Neuron (in vitro differentiated cells): ENCODE data around the gene MFAP1.
A peak's percentile ranks its signal among the peaks of the same experiment; 100 is the strongest.
"Not testable (repeated sequence)": the region's sequence is repeated elsewhere in the genome, so short reads cannot be mapped to it uniquely, and the experiment has no call there.

Experiments
- H2AFZ ChIP-seq: one replicate; pipeline ENCODE4 v1.6.1; 2013; ENCODE audit warnings: low read depth, mild to moderate bottlenecking, inconsistent platforms, low read length, moderate library complexity
- H3K27me3 ChIP-seq: one replicate; pipeline ENCODE4 v1.6.1; 2013; ENCODE audit warnings: low read length; ENCODE audit not compliant: insufficient read depth
- H3K36me3 ChIP-seq: one replicate; pipeline ENCODE4 v1.6.1; 2013; ENCODE audit warnings: low read length; ENCODE audit not compliant: insufficient read depth
- H3K4me1 ChIP-seq: one replicate; pipeline ENCODE4 v1.6.1; 2013; ENCODE audit warnings: low read length; ENCODE audit not compliant: insufficient read depth
- H3K4me3 ChIP-seq: 2 replicates; pipeline ENCODE4 v1.5.1; 2013; ENCODE audit warnings: mild to moderate bottlenecking, low read length, moderate library complexity
- H3K9me3 ChIP-seq: one replicate; pipeline ENCODE4 v1.6.1; 2013; ENCODE audit warnings: low read length

Gene MFAP1

DNA sequence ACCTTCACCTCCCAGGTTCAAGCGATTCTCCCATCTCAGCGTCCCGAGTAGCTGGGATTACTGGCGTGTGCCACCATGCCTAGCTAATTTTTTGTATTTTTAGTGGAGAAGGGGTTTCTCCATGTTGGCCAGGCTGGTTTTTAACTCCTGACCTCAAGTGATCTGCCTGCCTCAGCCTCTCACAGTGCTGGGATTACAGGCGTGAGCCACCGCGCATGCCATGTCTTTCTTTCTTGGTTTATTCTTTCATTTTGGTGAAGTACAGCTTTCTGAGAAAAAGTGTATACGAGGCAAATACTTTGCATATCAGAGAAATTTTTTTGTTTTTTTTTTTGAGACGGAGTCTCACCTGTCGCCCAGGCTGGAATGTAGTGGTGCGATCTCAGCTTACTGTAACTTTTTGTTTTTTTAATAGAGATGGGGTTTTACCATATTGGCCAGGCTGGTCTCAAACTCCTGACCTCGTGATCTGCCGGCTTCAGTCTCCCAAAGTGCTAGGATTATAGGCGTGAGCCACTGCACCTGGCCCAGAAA is 7.1 kb upstream of the MFAP1 start:
- peaks cover 20% of the 10 kb centered on the region for H3K36me3 ChIP-seq
- not testable (repeated sequence) for H3K27me3 ChIP-seq, H2AFZ ChIP-seq, H3K4me1 ChIP-seq, H3K4me3 ChIP-seq, H3K9me3 ChIP-seq

DNA sequence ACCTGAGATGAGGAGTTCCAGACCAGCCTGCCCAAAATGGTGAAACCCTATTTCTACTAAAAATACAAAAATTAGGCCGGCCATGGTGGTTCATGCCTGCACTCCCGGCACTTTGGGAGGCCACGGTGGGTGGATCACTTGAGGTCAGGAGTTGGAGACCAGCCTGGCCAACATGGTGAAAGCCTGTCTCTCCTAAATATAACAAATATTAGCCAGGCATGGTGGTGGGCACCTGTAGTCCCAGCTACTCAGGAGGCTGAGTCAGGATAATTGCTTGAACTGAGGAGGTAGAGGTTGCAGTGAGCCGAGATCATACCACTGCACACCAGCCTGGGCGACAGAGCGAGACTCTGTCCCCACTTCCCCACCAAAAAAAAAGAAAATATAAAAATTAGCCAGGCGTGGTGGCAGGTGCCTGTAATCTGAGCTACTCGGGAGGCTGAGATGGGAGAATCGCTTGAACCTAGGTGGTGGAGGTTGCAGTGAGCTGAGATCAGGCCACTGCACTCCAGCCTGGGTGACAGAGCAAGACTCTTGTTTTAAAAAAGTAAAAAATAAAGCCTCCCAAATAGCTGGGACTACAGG is 6.3 kb upstream of the MFAP1 start:
- not testable (repeated sequence) for H3K9me3 ChIP-seq, H3K27me3 ChIP-seq, H2AFZ ChIP-seq, H3K4me3 ChIP-seq
- Histone ChIP-seq H3K4me1 (peaks cover 11% of the 10 kb centered on the region), H3K36me3 (peaks cover 14% of the 10 kb centered on the region)

DNA sequence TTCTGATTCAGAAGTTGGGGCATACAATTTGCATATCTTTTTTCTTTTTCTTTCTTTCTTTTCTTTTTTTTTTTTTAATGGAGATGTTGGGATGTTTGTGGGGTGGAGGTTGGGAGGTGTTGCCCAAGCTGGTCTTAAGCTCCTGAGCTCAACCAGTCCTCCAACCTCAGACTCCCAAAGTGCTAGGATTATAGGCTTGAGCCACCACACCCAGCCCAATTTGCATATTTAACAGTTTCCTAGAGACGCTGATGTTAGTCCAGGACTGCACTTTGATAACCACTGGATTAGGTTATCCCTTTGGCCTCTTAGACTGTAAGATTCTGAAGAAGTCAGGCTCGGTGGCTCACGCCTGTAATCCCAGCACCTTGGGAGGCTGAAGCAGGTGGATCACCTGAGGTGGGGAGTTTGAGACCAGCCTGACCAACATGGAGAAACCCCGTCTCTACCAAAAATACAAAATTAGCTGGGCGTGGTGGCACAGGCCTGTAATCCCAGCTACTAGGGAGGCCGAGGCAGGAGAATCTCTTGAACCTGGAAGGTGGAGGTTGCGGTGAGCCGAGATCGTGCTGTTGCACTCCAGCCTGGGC is 5.6 kb upstream of the MFAP1 start:
- H3K4me3 ChIP-seq, H3K36me3 ChIP-seq, H3K9me3 ChIP-seq, H3K27me3 ChIP-seq, H2AFZ ChIP-seq: not testable (repeated sequence)
- H3K4me1 ChIP-seq, result peaks cover 11% of the 10 kb centered on the region

DNA sequence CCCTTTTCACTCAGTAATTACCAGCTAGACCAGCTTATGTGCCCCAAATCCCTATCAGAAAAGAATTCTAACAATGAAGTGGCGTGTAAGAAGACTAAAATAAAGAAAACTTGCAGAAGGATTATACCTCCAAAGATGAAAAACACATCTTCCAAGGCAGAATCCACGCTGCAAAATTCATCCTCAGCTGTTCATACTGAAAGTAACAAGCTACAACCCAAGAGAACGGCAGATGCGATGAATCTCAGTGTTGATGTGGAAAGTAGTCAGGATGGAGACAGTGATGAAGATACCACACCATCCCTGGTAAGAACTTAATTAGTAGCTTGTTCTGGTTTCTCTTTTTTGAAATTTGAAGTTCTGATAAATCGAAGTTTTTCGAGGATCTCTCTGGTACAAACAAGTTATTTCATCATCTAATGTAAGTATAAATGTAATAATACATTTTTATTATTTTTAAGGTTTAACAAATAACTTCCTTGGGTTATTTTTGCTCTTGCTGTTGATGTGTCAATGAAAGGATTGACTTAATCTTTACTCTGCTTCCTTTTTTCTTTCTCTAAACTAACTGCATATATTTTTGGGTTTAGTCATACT is 3.7 kb upstream of the MFAP1 start:
- Histone ChIP-seq H2AFZ (no peak overlapping the region), H3K9me3 (no peaks in the 10 kb centered on the region), H3K27me3 (no peaks in the 10 kb centered on the region), H3K4me3 (peak overlapping the region; percentile 48), H3K4me1 (peaks cover 16% of the 10 kb centered on the region), H3K36me3 (peaks cover 9% of the 10 kb centered on the region)

DNA sequence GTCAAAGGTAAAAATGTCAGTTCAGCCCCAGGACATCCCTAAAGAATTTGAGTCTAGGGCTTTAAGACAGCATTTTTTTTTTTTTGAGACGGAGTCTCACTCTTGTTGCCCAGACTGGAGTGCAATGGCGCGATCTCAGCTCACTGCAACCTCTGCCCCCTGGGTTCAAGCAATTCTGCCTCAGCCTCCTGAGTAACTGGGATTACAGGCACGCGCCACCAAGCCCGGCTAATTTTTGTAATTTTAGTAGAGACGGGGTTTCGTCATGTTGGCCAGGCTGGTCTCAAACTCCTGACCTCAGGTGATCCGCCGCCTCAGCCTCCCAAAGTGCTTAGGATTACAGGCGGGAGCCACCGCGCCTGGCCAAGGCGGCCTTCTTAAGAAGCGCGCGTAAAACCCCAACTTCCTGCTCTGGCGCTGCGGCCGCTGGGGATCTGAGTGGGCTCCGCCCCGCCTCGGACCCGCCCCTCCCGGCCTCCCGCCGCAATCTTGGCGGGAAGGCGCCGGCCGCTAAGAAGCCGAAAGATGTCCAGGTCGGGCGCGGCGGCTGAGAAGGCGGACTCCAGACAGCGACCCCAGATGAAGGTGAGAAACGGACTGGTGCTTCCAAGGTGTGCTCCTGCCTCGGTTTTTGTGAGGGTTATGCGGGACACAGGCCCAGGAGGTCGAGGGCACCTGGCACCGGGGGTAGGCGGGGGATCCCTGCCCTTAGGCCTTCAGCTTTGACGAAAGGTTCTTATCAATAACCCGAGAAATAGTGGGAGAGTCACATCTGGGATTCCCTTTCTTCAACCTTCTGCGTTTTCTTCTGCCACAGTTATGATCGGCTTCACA is 2.2 kb upstream of the MFAP1 start, which contains the start of gene WDR76:
WDR76 (plus strand) TSS at position 495 of the 834 bp plus-strand sequence; CDS start at position 526, 31 bp downstream.
- Histone ChIP-seq H3K27me3 (no peaks in the 10 kb centered on the region), H3K9me3 (no peaks in the 10 kb centered on the region), H3K4me1 (peaks cover 16% of the 10 kb centered on the region), H3K36me3 (peaks cover 6% of the 10 kb centered on the region), H3K4me3 (peak within 1 kb of the TSS; percentile 48), H2AFZ (peak within 1 kb of the TSS; percentile 50)

DNA sequence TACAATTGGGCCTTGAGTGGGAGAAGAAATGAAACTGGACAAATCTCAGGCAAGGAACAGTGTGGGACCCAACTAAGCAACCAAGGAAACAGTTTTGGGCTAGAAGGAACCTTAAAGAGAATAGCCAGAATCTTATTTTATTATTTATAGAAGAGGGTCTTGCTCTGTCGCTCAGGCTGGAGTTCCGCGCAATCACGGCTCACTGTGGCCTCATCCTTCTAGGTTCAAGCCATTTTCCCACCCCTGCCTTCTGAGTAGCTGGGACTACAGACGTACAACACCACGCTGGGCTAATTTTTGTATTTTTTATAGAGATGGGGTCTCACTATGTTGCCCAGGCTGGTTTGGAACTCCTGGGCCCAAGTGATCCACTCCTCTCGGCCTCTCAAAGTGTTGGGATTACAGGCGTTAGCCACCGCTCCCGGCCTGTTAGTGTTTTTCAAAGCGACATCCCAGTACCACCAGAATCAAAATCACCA is 1.6 kb upstream of the MFAP1 start:
- peaks cover 8% of the 10 kb centered on the region for H3K36me3 ChIP-seq
- peak overlapping the region; percentile 48 for H3K4me3 ChIP-seq
- peaks cover 16% of the 10 kb centered on the region for H3K4me1 ChIP-seq
- H3K9me3 ChIP-seq, result no peaks in the 10 kb centered on the region
- H2AFZ ChIP-seq, result peak overlapping the region; percentile 50
- no peaks in the 10 kb centered on the region for H3K27me3 ChIP-seq

DNA sequence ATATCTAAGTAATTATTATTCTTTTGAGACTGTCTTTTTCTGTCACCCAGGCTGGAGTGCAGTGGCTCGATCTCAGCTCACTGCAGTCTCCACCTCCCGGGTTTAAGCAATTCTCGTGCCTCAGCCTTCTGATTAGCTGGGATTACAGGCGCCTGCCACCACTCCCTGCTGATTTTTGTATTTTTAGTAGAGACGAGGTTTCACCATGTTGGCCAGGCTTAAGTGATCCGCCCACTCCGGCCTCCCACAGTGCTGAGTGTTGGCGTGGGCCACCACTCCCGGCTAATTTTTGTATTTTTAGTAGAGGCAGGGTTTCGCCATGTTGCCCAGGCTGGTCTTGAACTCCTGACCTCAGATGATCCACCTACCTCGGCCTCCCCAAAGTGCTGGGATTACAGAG is 815 bp upstream of the MFAP1 start:
- H2AFZ ChIP-seq, H3K4me3 ChIP-seq, H3K36me3 ChIP-seq, H3K9me3 ChIP-seq, H3K27me3 ChIP-seq: not testable (repeated sequence)
- peaks cover 16% of the 10 kb centered on the region for H3K4me1 ChIP-seq

DNA sequence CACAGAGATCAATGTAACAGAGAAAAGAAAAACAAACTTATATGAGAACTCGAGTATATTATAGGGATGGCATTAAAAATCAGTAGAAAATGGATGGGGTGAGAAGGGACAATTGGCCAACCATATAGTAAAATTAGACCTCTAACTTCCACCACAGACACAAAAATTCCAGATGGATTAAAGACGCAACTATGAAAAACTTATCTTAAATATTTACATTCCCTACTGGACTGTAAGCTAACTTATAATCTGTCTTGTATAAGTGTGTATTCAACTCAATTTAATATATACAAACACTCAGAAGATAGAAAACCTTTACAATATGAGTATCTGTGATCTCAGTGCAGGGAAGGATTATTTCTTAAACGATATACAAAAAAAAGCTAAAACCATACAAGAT is 3.0 kb downstream of the MFAP1 start:
- Histone ChIP-seq H3K27me3 (no peaks in the 10 kb centered on the region), H3K4me3 (no peak overlapping the region), H2AFZ (no peak overlapping the region), H3K36me3 (peaks cover 8% of the 10 kb centered on the region), H3K9me3 (no peaks in the 10 kb centered on the region), H3K4me1 (peaks cover 7% of the 10 kb centered on the region)

DNA sequence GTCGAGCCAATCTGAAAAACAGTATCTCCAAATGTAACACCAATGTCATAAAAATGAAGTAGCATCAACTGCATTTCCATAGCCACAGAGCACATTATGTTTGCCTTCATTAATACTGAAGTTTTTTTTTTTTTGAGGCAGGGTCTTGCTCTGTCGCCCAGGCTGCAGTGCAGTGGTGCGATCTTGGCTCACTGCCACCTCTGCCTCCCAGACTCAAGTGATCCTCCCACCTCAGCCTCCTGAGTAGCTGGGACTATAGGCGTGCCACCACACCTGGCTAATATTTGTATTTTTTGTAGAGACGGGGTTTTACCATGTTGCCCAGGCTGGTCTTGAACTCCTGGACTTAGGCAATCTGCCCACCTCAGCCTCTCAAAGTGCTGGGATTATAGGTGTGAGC is 9.4 kb downstream of the MFAP1 start:
- H3K36me3 ChIP-seq, result peaks cover 55% of the 10 kb centered on the region
- not testable (repeated sequence) for H3K4me3 ChIP-seq, H3K4me1 ChIP-seq, H3K9me3 ChIP-seq, H2AFZ ChIP-seq, H3K27me3 ChIP-seq

DNA sequence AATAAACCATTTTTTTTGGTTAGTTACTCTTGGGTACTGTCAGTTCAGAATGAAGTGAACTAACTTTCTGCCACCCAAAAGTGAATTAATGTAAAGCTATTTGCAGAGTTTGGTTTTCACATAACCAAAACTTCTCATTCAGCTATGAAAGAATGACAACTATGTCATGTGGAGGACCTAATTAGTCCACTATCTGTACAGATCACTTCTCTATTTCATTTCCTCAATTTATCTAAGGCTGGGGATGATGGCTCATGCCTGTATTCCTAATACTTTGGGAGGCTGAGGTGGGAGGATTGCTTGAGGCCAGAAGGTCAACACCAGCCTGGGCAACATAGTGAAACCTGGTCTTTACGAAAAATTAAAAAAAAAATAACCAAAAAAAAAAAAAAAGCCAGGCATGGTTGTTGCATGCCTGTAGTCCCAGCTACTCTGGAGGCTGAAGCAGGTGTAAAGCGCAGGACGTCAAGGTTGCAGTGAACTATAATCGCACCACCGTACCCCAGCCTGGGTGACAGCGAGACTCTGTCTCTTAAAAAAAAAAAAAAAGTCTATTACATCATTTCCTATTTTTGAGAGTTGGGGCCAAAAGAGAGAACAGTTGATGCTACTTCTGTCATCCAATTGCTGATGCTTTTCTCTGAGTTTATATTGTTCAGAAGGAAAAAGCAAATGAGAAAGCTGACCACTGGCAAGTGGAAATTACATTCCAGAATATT is 15.4 kb downstream of the MFAP1 start:
- Histone ChIP-seq H3K27me3 (no peaks in the 10 kb centered on the region), H3K36me3 (peaks cover 86% of the 10 kb centered on the region), H3K9me3 (no peaks in the 10 kb centered on the region), H3K4me3 (no peak overlapping the region), H3K4me1 (no peaks in the 10 kb centered on the region), H2AFZ (no peak overlapping the region)

DNA sequence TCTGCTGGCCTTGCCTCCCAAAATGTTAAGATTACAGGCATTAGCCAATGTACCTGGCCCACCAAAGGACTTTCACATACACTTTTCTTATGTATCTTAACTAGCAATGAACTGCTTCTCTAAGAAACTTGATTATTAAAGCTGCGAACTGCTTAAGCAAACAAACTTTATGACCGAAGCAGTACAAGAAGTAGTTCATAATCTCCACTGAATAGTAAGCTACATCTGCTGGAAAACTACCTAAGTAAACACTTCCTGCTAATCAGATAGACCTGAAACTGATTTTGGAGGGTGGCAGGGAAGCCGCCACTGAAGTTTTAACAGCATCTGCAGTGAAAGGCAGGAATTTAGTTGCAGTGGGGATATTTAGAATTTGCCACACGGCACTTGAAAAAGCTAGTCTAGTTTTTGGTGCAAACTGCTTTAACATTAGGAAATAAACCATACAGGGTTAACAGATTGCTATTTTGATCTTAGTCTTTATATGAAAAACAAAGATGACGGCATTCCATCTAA is 16.0 kb downstream of the MFAP1 start:
- H3K9me3 ChIP-seq, result no peaks in the 10 kb centered on the region
- no peak overlapping the region for H2AFZ ChIP-seq
- H3K36me3 ChIP-seq, result peaks cover 82% of the 10 kb centered on the region
- no peaks in the 10 kb centered on the region for H3K4me1 ChIP-seq
- H3K4me3 ChIP-seq, result no peak overlapping the region
- H3K27me3 ChIP-seq, result no peaks in the 10 kb centered on the region

DNA sequence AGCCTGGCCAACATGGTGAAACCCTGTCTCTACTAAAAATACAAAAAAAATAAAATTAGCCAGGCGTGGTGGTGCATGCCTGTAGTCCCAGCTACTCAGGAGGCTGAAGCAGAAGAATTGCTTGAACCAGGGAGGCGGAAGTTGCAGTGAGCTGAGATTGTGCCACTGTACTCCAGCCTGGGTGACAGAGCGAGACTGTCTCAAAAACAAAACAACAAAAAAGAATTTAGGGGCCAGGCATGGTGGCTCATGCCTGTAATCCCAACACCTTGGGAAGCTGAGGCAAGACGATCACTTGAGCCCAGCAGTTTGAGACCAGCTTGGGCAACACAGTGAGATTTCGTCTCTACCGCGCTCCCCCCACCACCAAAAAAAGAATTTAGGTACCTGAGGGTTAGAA is 21.8 kb downstream of the MFAP1 start:
- H2AFZ ChIP-seq, H3K27me3 ChIP-seq, H3K9me3 ChIP-seq, H3K4me3 ChIP-seq: not testable (repeated sequence)
- peaks cover 62% of the 10 kb centered on the region for H3K36me3 ChIP-seq
- peaks cover 16% of the 10 kb centered on the region for H3K4me1 ChIP-seq
